Measurements from ENCODE around the gene ITPR1. TPM values are rescaled to one million over a fixed set of nuclear protein-coding genes. Genes with fewer than 3 reads are reported as not detected.

Gene ITPR1
- total RNA-seq, 2 donors from 2014 or later, result 7.0 to 18.2 TPM

DNA sequence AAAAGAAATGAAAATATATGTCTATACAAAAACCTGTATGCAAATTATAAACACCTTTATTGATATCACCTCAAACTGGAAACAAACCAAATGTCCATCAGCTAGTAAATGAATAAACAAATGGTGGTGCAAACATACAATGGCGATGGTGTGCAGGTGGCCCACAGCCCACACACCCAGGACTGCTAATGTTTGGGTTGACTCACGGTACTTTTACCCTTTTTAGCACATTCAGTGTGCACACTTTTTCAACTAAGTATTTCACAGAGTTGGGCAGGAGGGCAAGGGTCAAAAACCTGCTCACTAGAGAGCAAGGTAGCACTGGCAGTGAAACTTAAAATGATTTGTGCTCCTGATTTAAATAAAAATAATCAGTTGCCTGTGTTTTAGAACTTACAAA lies 363.0 kb downstream of the ITPR1 start:
- H3K27me3 ChIP-seq, result no peaks in the 10 kb centered on the region
- no peak overlapping the region for H3K4me3 ChIP-seq
- no peaks in the 10 kb centered on the region for H3K4me1 ChIP-seq
- H3K27ac ChIP-seq, result no peak overlapping the region
- TF ChIP-seq CTCF (IDR thresholded peaks at IDR 0.05), result no peak
- peaks cover 3% of the 10 kb centered on the region for H3K9me3 ChIP-seq
- H3K9ac ChIP-seq (ENCODE audit: low read depth in 2 of 2, low read length in 2 of 2), result no peak overlapping the region
- H3K36me3 ChIP-seq, result no peaks in the 10 kb centered on the region
- intact Hi-C loops (cut with DNase I), result no loop called here
- DNase-seq, result no peak

- TF ChIP-seq CTCF (IDR thresholded peaks at IDR 0.05), result no peak
- Histone ChIP-seq H3K9ac (ENCODE audit: low read depth in 2 of 2, low read length in 2 of 2) (no peak overlapping the region), H3K27me3 (no peaks in the 10 kb centered on the region), H3K4me3 (no peak overlapping the region), H3K9me3 (peaks cover 5% of the 10 kb centered on the region), H3K27ac (no peak overlapping the region), H3K4me1 (no peaks in the 10 kb centered on the region), H3K36me3 (no peaks in the 10 kb centered on the region)
- intact Hi-C loops (cut with DNase I), result no loop called here
- DNase-seq, result no peak
These were observed 363.4 kb downstream of the ITPR1 start for GRCh38 chr3:4856564-4856963.

- Histone ChIP-seq H3K4me1 (no peaks in the 10 kb centered on the region), H3K9ac (ENCODE audit: low read depth in 2 of 2, low read length in 2 of 2) (no peak overlapping the region), H3K27ac (no peak overlapping the region), H3K4me3 (no peak overlapping the region), H3K9me3 (peaks cover 5% of the 10 kb centered on the region), H3K27me3 (no peaks in the 10 kb centered on the region), H3K36me3 (no peaks in the 10 kb centered on the region)
- DNase-seq, result no peak
- intact Hi-C loops (cut with DNase I), result no loop called here
- TF ChIP-seq CTCF (IDR thresholded peaks at IDR 0.05), result no peak
These were observed 363.8 kb downstream of the ITPR1 start for GRCh38 chr3:4856986-4857385.

DNA sequence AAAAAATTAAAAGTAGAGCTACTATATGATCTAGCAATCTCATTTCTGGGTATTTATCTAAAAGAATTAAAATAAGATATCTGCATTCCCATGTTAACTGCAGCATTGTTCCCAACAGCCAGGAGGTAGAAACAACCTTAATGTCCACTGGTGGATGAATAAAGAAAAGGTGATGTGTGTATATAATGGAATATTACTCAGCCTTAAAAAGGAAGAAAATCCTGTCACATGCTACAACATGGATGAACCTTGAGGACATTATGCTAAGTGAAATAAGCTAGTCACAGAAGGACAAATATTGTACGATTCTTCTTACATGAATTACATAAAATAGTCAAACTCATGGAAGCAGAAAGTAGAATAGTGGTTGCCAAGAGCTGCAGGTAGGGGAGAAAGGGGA lies 366.6 kb downstream of the ITPR1 start:
- Histone ChIP-seq H3K27ac (no peak overlapping the region), H3K36me3 (no peaks in the 10 kb centered on the region), H3K27me3 (no peaks in the 10 kb centered on the region), H3K9ac (ENCODE audit: low read depth in 2 of 2, low read length in 2 of 2) (no peak overlapping the region), H3K4me1 (no peaks in the 10 kb centered on the region), H3K4me3 (no peak overlapping the region), H3K9me3 (peaks cover 5% of the 10 kb centered on the region)
- no peak for TF ChIP-seq CTCF (IDR thresholded peaks at IDR 0.05)
- no peak for DNase-seq
- intact Hi-C loops (cut with DNase I), result no loop called here

GRCh38 chr3:4862973-4863372 lies 369.8 kb downstream of the ITPR1 start:
- Histone ChIP-seq H3K4me3 (no peak overlapping the region), H3K9ac (ENCODE audit: low read depth in 2 of 2, low read length in 2 of 2) (no peak overlapping the region), H3K9me3 (peaks cover 5% of the 10 kb centered on the region), H3K4me1 (no peaks in the 10 kb centered on the region), H3K36me3 (no peaks in the 10 kb centered on the region), H3K27ac (no peak overlapping the region), H3K27me3 (no peaks in the 10 kb centered on the region)
- DNase-seq, result no peak
- intact Hi-C loops (cut with DNase I), result no loop called here
- TF ChIP-seq CTCF (IDR thresholded peaks at IDR 0.05), result no peak

- H3K9me3 ChIP-seq, result peaks cover 5% of the 10 kb centered on the region
- no peak overlapping the region for H3K27ac ChIP-seq
- H3K4me3 ChIP-seq, result no peak overlapping the region
- H3K9ac ChIP-seq (ENCODE audit: low read depth in 2 of 2, low read length in 2 of 2), result no peak overlapping the region
- no peak for DNase-seq
- H3K36me3 ChIP-seq, result no peaks in the 10 kb centered on the region
- H3K4me1 ChIP-seq, result no peaks in the 10 kb centered on the region
- H3K27me3 ChIP-seq, result no peaks in the 10 kb centered on the region
- TF ChIP-seq CTCF (IDR thresholded peaks at IDR 0.05), result no peak
- intact Hi-C loops (cut with DNase I), result no loop called here
These were observed 371.4 kb downstream of the ITPR1 start for GRCh38 chr3:4864503-4864902.
